Esophagus muscularis mucosa (tissue), 4 donors: Measurements from ENCODE around the gene F5. TPM values are rescaled to one million over a fixed set of nuclear protein-coding genes. Genes with fewer than 3 reads are reported as not detected.
A peak's percentile ranks its signal among the peaks of the same experiment; 100 is the strongest.

Source experiments
- DNase-seq: peaks from one replicate; pipeline ENCODE4 v3.0.0-alpha.2; 2017; ENCODE audit errors: extremely low spot score
- H3K27ac ChIP-seq, 4 donors: fragments of 200-600 bp; sonication (generic); replicated peaks in 1 of 4; 1 replicate in 3 of 4; 2 replicates in 1 of 4; pipeline ENCODE4 v1.5.1; 2016 to 2019; ENCODE audit warnings: mild to moderate bottlenecking in 1 of 4
- H3K27me3 ChIP-seq, 4 donors: fragments of 200-600 bp; sonication (generic); one replicate each; pipeline versions ENCODE4 v1.5.1 to v1.6.0; 2016 to 2019
- H3K36me3 ChIP-seq, 4 donors: fragments of 200-600 bp; sonication (generic); one replicate each; pipeline ENCODE4 v1.5.1; 2016 to 2019
- H3K4me1 ChIP-seq, 4 donors: fragments of 200-600 bp; sonication (generic); one replicate each; pipeline ENCODE4 v1.5.1; 2016 to 2019
- H3K4me3 ChIP-seq, 4 donors: fragments of 200-600 bp; sonication (generic); 1 replicate in 2 of 4; 2 replicates in 2 of 4; pipeline ENCODE4 v1.5.1; 2016 to 2019; ENCODE audit warnings: mild to moderate bottlenecking in 4 of 4, moderate library complexity in 1 of 4
- H3K9me3 ChIP-seq, 4 donors: fragments of 200-600 bp; sonication (generic); 1 replicate in 3 of 4; 2 replicates in 1 of 4; pipeline ENCODE4 v1.5.1; 2016 to 2019
- EP300 ChIP-seq: sonication (generic); formaldehyde crosslinking; IDR thresholded peaks from one replicate; pipeline ENCODE4 v1.6.1; 2017; ENCODE audit warnings: antibody characterized with exemption
- POLR2A ChIP-seq: fragments of 450-650 bp; IDR thresholded peaks from one replicate; pipeline ENCODE4 v1.6.1; 2017; ENCODE audit warnings: antibody characterized with exemption, moderate library complexity, mild to moderate bottlenecking, low read depth
- POLR2AphosphoS5 ChIP-seq, 2 donors: sonication (generic); formaldehyde crosslinking; IDR thresholded peaks; one replicate each; pipeline ENCODE4 v1.6.1; 2017; ENCODE audit warnings: antibody characterized with exemption in 2 of 2
- WGBS: methylation state at CpG from one replicate; pipeline ENCODE4 v1.1.5; 2018; 5-methylcytosine and 5-hydroxymethylcytosine counted together
- intact Hi-C: fragments of 100-400 bp; cut with DNase I; formaldehyde crosslinking; loops from one replicate; pipeline ENCODE4 v1.15.1; 2023
- total RNA-seq, 4 donors: library from RNA; depleted of rRNA; stranded (reverse); fragments of >200 nt; gene quantifications; one replicate each; pipeline versions ENCODE4 v1.1.0 to v1.2.1, GENCODE V29; 2016
- TF ChIP-seq, protein P1 (sequence below), 3 experiments: fragments of 200-600 bp in 2 of 3; fragments of 450-650 bp in 1 of 3; sonication (generic) in 2 of 3; IDR thresholded peaks; one replicate each; pipeline ENCODE4 v1.5.1; 2017 to 2019; ENCODE audit warnings: antibody characterized with exemption in 3 of 3, mild to moderate bottlenecking in 2 of 3, moderate library complexity in 1 of 3

F5 gene
- total RNA-seq, 4 donors from 2014 or later = 0.13 to 1.2 (median 0.34) TPM; not detected in 1

DNA sequence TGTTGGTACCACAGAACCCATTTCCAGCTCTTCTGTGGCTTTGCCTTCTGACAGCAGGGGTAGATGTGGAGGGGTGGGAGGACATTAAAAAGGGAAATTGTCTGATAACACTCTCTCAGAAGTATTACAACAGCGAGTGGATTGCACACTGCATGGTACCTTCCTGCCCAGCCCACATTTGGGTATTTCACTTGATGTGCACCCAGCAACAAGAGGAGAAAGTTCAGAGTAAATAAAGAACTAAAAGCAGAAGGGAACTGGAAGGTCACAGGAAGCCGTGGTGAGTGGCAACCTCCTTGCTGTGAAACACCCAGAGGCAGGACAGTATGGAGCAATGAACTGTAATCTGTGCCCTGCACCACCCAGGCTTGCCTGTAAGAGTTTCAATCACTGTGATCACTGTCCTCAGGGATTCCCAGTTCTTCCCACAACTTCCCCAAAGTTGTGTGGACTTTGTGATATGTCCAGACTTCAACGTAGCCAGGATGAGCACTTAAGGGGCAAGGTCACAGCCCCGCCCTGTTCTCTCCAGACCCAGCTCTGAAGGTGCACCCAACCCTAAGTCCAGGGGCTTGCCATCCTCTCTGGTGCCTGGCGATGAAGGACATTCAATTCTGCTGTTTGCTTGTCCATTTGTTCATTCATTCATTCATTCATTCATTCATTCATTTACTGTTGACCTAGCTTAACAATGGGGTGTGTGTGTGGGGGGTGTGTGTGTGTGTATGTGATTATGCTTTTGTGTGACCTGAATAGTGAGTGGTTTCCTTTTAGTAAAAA, 18.7 kb upstream of the F5 start:
- no peak overlapping the region for H3K27ac ChIP-seq
- 63% methylated on average over 5 of the region's 5 CpGs for WGBS
- H3K4me1 ChIP-seq = peaks cover 0 to 5% (median 0%) of the 10 kb centered on the region in 4 donors
- no peaks in the 10 kb centered on the region for H3K36me3 ChIP-seq
- intact Hi-C loops = loop anchor here (5.0 kb wide), 1 partner anchor 107 kb away; the partner anchor contains the start of gene SELL
- H3K27me3 ChIP-seq = peaks cover 0 to 9% (median 0%) of the 10 kb centered on the region in 4 donors
- peak; percentile 92 for DNase-seq
- TF ChIP-seq POLR2AphosphoS5 (IDR thresholded peaks at IDR 0.05) = no peak
- TF ChIP-seq, protein P1, sequence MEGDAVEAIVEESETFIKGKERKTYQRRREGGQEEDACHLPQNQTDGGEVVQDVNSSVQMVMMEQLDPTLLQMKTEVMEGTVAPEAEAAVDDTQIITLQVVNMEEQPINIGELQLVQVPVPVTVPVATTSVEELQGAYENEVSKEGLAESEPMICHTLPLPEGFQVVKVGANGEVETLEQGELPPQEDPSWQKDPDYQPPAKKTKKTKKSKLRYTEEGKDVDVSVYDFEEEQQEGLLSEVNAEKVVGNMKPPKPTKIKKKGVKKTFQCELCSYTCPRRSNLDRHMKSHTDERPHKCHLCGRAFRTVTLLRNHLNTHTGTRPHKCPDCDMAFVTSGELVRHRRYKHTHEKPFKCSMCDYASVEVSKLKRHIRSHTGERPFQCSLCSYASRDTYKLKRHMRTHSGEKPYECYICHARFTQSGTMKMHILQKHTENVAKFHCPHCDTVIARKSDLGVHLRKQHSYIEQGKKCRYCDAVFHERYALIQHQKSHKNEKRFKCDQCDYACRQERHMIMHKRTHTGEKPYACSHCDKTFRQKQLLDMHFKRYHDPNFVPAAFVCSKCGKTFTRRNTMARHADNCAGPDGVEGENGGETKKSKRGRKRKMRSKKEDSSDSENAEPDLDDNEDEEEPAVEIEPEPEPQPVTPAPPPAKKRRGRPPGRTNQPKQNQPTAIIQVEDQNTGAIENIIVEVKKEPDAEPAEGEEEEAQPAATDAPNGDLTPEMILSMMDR (IDR thresholded peaks at IDR 0.05) = no peak
- TF ChIP-seq EP300 = no peak
- no peak for TF ChIP-seq POLR2A
- no peak overlapping the region for H3K4me3 ChIP-seq
- H3K9me3 ChIP-seq = no peaks in the 10 kb centered on the region

DNA sequence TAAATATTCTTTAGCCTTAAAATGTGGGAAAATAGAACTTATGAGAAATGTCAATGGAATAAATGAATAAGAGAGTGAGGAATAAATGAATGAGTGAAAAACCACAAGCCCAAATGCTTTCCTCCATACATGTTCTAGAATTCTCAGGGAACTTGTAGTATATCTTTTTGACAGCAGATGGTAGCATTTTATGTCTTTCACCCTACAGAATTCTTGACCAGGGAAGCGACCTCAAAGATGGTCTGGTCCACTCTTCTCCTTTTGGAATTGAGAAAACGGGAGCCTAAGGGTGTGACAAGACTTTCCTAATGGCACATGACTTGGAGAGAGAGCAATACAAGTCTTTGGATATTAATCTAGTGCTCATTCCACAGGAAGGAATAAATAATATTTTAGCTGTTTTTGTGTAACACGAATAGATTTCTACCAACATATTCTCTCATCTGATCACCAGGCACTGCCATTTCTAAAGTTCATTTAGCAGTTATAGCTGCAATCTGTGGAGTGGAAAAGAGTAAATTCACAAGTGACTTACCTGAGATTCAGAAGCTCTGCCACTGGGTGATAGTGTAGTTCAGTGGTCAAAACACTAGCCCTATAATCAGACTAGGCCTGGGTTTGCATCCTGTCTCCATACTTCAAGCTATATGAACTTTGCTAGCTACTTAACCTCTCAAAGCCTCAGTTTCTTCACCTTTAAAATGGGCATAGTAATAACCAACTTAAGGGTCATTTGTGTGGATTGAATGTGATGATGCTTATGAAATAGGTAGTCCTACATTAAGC, 15.0 kb upstream of the F5 start:
- no peak for TF ChIP-seq POLR2A
- TF ChIP-seq, protein P1 (IDR thresholded peaks at IDR 0.05) = peak; percentile 8 to 25 (median 15)
- no peaks in the 10 kb centered on the region for H3K4me1 ChIP-seq
- DNase-seq = peak; percentile 50
- H3K9me3 ChIP-seq = no peaks in the 10 kb centered on the region
- 36% methylated on average over 3 of the region's 3 CpGs for WGBS
- no peaks in the 10 kb centered on the region for H3K36me3 ChIP-seq
- no peak overlapping the region for H3K27ac ChIP-seq
- no peak overlapping the region for H3K4me3 ChIP-seq
- intact Hi-C loops = loop anchor here (5.0 kb wide), 1 partner anchor 111 kb away; the partner anchor contains the start of gene SELL
- H3K27me3 ChIP-seq = peaks cover 0 to 6% (median 0%) of the 10 kb centered on the region in 4 donors

DNA sequence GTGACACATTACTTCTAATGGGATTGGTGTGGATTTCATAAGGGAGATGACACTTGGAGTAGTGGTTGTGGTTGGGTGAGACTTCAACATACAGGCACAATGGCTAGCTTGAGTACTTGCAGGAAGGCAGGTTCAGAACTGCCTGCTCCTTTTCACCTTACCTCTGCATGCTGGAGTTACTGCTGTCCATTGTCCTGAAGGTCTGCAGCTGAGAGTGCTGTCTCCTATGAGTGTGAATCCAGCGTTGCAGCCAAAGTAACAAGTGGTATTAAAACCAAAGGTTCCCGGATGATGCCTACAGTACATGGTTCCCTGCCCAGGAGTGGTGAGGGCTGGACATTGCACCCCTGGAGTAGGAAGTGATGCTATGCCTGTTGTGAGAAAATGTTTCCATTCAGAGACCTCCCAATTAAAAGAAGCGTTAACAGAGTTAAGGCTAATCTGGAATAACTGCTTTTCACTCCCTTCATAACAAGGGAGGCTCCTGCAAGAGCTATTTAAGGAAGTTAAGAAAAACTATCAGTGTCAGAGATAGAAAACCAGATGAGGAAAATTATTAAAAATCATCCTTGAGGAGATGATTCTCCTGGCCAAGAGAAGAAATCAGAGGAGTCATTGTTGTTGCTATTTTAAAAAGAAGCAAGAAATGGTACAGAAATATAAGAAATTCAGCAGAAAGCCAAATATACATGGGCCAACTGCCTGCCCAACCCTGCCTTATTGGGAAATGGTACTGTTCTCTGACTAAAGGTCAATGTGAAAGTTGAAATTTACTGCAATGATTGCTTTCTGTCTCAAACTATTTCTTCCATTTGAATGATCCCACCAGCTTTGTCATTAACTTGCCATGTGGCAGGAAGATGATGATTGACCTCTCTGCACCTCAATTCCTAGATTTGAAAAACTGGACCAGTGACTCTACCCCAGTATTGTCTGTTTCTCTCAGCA, 9.8 kb upstream of the F5 start:
- Histone ChIP-seq H3K9me3 (no peaks in the 10 kb centered on the region), H3K4me1 (no peaks in the 10 kb centered on the region), H3K27ac (no peak overlapping the region), H3K4me3 (no peak overlapping the region), H3K36me3 (no peaks in the 10 kb centered on the region), H3K27me3 (peaks cover 0 to 5% (median 0%) of the 10 kb centered on the region in 4 donors)
- intact Hi-C loops = no loop called here
- TF ChIP-seq POLR2A = no peak
- no peak for TF ChIP-seq POLR2AphosphoS5 (IDR thresholded peaks at IDR 0.05)
- no peak for TF ChIP-seq EP300
- TF ChIP-seq, protein P1 (IDR thresholded peaks at IDR 0.05) = no peak
- 42% methylated on average over 3 of the region's 3 CpGs for WGBS
- DNase-seq = peak; percentile 84

DNA sequence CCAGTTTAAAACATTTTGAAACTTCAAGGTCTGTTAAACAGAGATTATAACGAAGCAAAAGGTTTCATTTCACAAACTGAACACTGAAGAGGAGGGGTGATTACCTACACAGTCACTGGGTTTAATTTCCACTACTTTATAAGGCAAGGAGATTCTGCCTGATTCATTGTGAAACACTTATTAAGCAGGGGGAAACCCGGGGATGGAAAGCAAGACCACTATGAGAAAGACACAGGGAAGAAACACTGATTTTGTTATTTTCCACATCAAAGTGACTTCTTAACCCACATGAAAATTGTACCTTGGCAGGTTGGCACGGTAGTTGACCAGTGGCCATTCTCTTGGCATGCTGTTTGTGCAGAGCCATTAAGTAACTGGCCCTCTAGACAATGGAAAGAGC, 8.1 kb upstream of the F5 start:
- Histone ChIP-seq H3K9me3 (no peaks in the 10 kb centered on the region), H3K27ac (no peak overlapping the region), H3K27me3 (peaks cover 0 to 5% (median 0%) of the 10 kb centered on the region in 4 donors), H3K4me3 (no peak overlapping the region), H3K36me3 (no peaks in the 10 kb centered on the region), H3K4me1 (no peaks in the 10 kb centered on the region)
- intact Hi-C loops = no loop called here
- peak; percentile 26 for DNase-seq
- 68% methylated on average over 3 of the region's 3 CpGs for WGBS
- TF ChIP-seq POLR2AphosphoS5 (IDR thresholded peaks at IDR 0.05) (no peak), POLR2A (no peak), EP300 (no peak)
- TF ChIP-seq, protein P1 (IDR thresholded peaks at IDR 0.05) = no peak
